ENCODE measurements around the gene ARTN.

ARTN gene

DNA sequence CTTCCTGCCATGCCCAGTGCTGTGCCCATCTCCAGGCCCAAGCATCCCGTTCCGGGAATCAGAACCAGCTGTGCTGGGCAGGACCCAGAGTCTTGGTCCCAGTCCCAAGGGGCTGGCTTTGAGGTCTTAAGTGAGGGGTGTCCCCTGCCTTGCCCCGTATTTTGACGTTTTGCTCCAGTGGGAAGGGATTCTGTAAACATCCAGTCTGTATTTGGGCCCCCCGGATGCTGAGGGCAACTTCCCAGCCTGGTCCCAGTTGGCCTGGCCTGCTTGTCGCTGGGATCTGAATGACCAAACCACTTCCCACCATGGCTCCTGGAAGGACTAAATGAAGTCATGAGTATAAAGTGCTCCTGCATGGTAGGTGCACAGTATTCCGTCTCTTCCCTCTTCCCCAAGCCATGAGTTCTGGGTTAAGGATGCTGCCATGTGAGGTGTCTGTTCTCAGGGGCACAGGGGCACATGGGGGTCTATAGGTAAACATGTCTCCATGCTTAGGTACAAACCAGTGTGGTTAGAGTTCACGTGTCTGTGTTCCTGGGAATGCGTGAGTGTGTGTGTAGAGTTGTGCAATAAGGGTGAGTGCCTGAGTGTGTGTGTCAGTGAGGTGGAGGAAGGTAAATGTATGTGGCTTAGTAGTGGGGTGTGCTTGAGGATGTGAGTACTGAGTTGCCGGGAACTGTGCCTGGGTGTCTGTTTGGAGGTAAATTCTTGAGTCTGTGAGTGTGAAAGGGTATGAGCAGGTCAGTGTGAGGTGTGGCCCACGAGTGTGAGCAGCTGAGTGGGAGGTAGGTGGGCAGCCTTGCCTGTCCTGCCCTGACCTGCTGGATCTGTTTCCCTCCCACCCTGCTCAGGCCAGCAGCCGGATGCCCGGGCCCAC, 46.9 kb downstream of the ARTN start:
- no peak overlapping the region for H2AFZ ChIP-seq (ENCODE audit: low read depth)
- H3K4me1 ChIP-seq (ENCODE audit: low read depth, poor library complexity, severe bottlenecking), result peaks cover 31% of the 10 kb centered on the region
- H4K20me1 ChIP-seq (ENCODE audit: insufficient read depth), result no peaks in the 10 kb centered on the region
- peak overlapping the region; percentile 83 for H3K4me2 ChIP-seq
- peak overlapping the region; percentile 79; the same call in 1 of the 2 replicates for H3K9ac ChIP-seq
- no peaks in the 10 kb centered on the region for H3K36me3 ChIP-seq (ENCODE audit: insufficient read depth)
- H3K27ac ChIP-seq, result peak overlapping the region; percentile 39; the same call in 1 of the 2 replicates
- TF ChIP-seq, protein P1, sequence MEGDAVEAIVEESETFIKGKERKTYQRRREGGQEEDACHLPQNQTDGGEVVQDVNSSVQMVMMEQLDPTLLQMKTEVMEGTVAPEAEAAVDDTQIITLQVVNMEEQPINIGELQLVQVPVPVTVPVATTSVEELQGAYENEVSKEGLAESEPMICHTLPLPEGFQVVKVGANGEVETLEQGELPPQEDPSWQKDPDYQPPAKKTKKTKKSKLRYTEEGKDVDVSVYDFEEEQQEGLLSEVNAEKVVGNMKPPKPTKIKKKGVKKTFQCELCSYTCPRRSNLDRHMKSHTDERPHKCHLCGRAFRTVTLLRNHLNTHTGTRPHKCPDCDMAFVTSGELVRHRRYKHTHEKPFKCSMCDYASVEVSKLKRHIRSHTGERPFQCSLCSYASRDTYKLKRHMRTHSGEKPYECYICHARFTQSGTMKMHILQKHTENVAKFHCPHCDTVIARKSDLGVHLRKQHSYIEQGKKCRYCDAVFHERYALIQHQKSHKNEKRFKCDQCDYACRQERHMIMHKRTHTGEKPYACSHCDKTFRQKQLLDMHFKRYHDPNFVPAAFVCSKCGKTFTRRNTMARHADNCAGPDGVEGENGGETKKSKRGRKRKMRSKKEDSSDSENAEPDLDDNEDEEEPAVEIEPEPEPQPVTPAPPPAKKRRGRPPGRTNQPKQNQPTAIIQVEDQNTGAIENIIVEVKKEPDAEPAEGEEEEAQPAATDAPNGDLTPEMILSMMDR (conservative IDR thresholded peaks at IDR 0.05; ENCODE audit: low read depth, low read length), result no peak
- H3K27me3 ChIP-seq (ENCODE audit: insufficient read depth, low read depth), result no peaks in the 10 kb centered on the region
- peaks cover 38% of the 10 kb centered on the region for H3K79me2 ChIP-seq (ENCODE audit: insufficient read depth, low read depth)
- peak overlapping the region; percentile 75 for H3K4me3 ChIP-seq (IDR thresholded peaks at IDR 0.05; ENCODE audit: insufficient read depth, low read depth, low read length)

DNA sequence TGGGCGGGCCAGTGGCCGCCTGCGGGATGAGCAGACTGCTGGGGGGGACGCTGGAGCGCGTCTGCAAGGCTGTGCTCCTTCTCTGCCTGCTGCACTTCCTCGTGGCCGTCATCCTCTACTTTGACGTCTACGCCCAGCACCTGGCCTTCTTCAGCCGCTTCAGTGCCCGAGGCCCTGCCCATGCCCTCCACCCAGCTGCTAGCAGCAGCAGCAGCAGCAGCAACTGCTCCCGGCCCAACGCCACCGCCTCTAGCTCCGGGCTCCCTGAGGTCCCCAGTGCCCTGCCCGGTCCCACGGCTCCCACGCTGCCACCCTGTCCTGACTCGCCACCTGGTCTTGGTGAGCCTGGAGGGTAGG, 47.5 kb downstream of the ARTN start:
- H3K4me2 ChIP-seq, result no peak overlapping the region
- peaks cover 28% of the 10 kb centered on the region for H3K4me1 ChIP-seq (ENCODE audit: low read depth, poor library complexity, severe bottlenecking)
- no peak overlapping the region for H3K9ac ChIP-seq
- H3K27me3 ChIP-seq (ENCODE audit: insufficient read depth, low read depth), result no peaks in the 10 kb centered on the region
- H3K36me3 ChIP-seq (ENCODE audit: insufficient read depth), result no peaks in the 10 kb centered on the region
- peaks cover 32% of the 10 kb centered on the region for H3K79me2 ChIP-seq (ENCODE audit: insufficient read depth, low read depth)
- TF ChIP-seq, protein P1 (conservative IDR thresholded peaks at IDR 0.05; ENCODE audit: low read depth, low read length), result no peak
- H3K27ac ChIP-seq, result no peak overlapping the region
- no peaks in the 10 kb centered on the region for H4K20me1 ChIP-seq (ENCODE audit: insufficient read depth)
- H2AFZ ChIP-seq (ENCODE audit: low read depth), result no peak overlapping the region
- no peak overlapping the region for H3K4me3 ChIP-seq (IDR thresholded peaks at IDR 0.05; ENCODE audit: insufficient read depth, low read depth, low read length)

DNA sequence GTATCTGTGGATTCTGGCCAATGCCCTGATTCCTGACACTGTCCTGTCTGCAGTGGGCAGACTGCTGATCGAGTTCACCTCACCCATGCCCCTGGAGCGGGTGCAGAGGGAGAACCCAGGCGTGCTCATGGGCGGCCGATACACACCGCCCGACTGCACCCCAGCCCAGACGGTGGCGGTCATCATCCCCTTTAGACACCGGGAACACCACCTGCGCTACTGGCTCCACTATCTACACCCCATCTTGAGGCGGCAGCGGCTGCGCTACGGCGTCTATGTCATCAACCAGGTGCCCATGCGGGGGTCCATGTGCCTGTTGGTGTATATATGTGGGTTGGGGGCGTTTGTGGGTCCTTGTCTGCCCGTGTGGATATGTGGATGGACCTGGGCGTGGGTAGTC, 48.0 kb downstream of the ARTN start:
- Histone ChIP-seq H3K4me1 (ENCODE audit: low read depth, poor library complexity, severe bottlenecking) (peaks cover 22% of the 10 kb centered on the region), H3K36me3 (ENCODE audit: insufficient read depth) (no peaks in the 10 kb centered on the region), H3K4me2 (no peak overlapping the region)

DNA sequence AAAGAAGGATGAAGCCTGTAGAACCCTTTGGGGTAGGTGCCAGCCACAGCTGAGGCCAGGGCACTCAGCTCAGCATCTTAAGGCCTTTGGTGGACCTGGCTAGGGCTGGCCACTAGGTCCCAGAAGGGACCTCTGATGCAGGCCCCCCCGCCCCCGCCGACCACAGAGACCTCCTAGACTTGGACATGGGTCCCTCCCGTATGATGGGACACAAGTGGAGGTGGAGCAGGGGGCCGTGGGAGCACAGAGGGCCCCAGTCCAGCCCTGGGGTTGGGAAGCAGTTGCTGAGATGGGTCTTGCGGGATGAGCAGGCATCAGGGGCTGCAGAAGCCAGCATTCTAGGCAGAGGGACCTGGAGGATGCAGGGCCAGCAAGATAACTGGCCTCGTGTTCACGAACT, 48.6 kb downstream of the ARTN start:
- H3K9ac ChIP-seq, result no peak overlapping the region
- H2AFZ ChIP-seq (ENCODE audit: low read depth), result no peak overlapping the region
- H4K20me1 ChIP-seq (ENCODE audit: insufficient read depth), result no peaks in the 10 kb centered on the region
- H3K4me1 ChIP-seq (ENCODE audit: low read depth, poor library complexity, severe bottlenecking), result peaks cover 16% of the 10 kb centered on the region
- no peak overlapping the region for H3K4me3 ChIP-seq (IDR thresholded peaks at IDR 0.05; ENCODE audit: insufficient read depth, low read depth, low read length)
- H3K27ac ChIP-seq, result no peak overlapping the region
- TF ChIP-seq, protein P1 (conservative IDR thresholded peaks at IDR 0.05; ENCODE audit: low read depth, low read length), result no peak
- H3K36me3 ChIP-seq (ENCODE audit: insufficient read depth), result no peaks in the 10 kb centered on the region
- H3K27me3 ChIP-seq (ENCODE audit: insufficient read depth, low read depth), result no peaks in the 10 kb centered on the region
- H3K79me2 ChIP-seq (ENCODE audit: insufficient read depth, low read depth), result peaks cover 21% of the 10 kb centered on the region; the same call in 1 of the 2 replicates
- no peak overlapping the region for H3K4me2 ChIP-seq

More for the DNA sequence above, 48.0 kb downstream of the ARTN start:
- TF ChIP-seq, protein P1 (conservative IDR thresholded peaks at IDR 0.05; ENCODE audit: low read depth, low read length), result no peak
- Histone ChIP-seq H3K4me3 (IDR thresholded peaks at IDR 0.05; ENCODE audit: insufficient read depth, low read depth, low read length) (no peak overlapping the region), H4K20me1 (ENCODE audit: insufficient read depth) (no peaks in the 10 kb centered on the region), H3K27ac (no peak overlapping the region), H3K79me2 (ENCODE audit: insufficient read depth, low read depth) (peaks cover 27% of the 10 kb centered on the region; the same call in 1 of the 2 replicates), H3K27me3 (ENCODE audit: insufficient read depth, low read depth) (no peaks in the 10 kb centered on the region), H3K9ac (no peak overlapping the region), H2AFZ (ENCODE audit: low read depth) (no peak overlapping the region)
